Esophagus muscularis mucosa (tissue), 4 donors: ENCODE data around the gene HOXD13. TPM values are rescaled to one million over a fixed set of nuclear protein-coding genes. Genes with fewer than 3 reads are reported as not detected.

Source experiments
- DNase-seq: peaks from one replicate; pipeline ENCODE4 v3.0.0-alpha.2; 2017; ENCODE audit errors: extremely low spot score
- H3K27ac ChIP-seq, 4 donors: fragments of 200-600 bp; sonication (generic); replicated peaks in 1 of 4; 1 replicate in 3 of 4; 2 replicates in 1 of 4; pipeline ENCODE4 v1.5.1; 2016 to 2019; ENCODE audit warnings: mild to moderate bottlenecking in 1 of 4
- H3K27me3 ChIP-seq, 4 donors: fragments of 200-600 bp; sonication (generic); one replicate each; pipeline versions ENCODE4 v1.5.1 to v1.6.0; 2016 to 2019
- H3K36me3 ChIP-seq, 4 donors: fragments of 200-600 bp; sonication (generic); one replicate each; pipeline ENCODE4 v1.5.1; 2016 to 2019
- H3K4me1 ChIP-seq, 4 donors: fragments of 200-600 bp; sonication (generic); one replicate each; pipeline ENCODE4 v1.5.1; 2016 to 2019
- H3K4me3 ChIP-seq, 4 donors: fragments of 200-600 bp; sonication (generic); 1 replicate in 2 of 4; 2 replicates in 2 of 4; pipeline ENCODE4 v1.5.1; 2016 to 2019; ENCODE audit warnings: mild to moderate bottlenecking in 4 of 4, moderate library complexity in 1 of 4
- H3K9me3 ChIP-seq, 4 donors: fragments of 200-600 bp; sonication (generic); 1 replicate in 3 of 4; 2 replicates in 1 of 4; pipeline ENCODE4 v1.5.1; 2016 to 2019
- CTCF ChIP-seq, 3 experiments: fragments of 200-600 bp in 2 of 3; fragments of 450-650 bp in 1 of 3; sonication (generic) in 2 of 3; IDR thresholded peaks; one replicate each; pipeline ENCODE4 v1.5.1; 2017 to 2019; ENCODE audit warnings: antibody characterized with exemption in 3 of 3, mild to moderate bottlenecking in 2 of 3, moderate library complexity in 1 of 3
- EP300 ChIP-seq: sonication (generic); formaldehyde crosslinking; IDR thresholded peaks from one replicate; pipeline ENCODE4 v1.6.1; 2017; ENCODE audit warnings: antibody characterized with exemption
- POLR2A ChIP-seq: fragments of 450-650 bp; IDR thresholded peaks from one replicate; pipeline ENCODE4 v1.6.1; 2017; ENCODE audit warnings: antibody characterized with exemption, moderate library complexity, mild to moderate bottlenecking, low read depth
- POLR2AphosphoS5 ChIP-seq, 2 donors: sonication (generic); formaldehyde crosslinking; IDR thresholded peaks; one replicate each; pipeline ENCODE4 v1.6.1; 2017; ENCODE audit warnings: antibody characterized with exemption in 2 of 2
- WGBS: methylation state at CpG from one replicate; pipeline ENCODE4 v1.1.5; 2018; 5-methylcytosine and 5-hydroxymethylcytosine counted together
- intact Hi-C: fragments of 100-400 bp; cut with DNase I; formaldehyde crosslinking; loops from one replicate; pipeline ENCODE4 v1.15.1; 2023
- total RNA-seq, 4 donors: library from RNA; depleted of rRNA; stranded (reverse); fragments of >200 nt; gene quantifications; one replicate each; pipeline versions ENCODE4 v1.1.0 to v1.2.1, GENCODE V29; 2016

HOXD13 gene
- total RNA-seq, 4 donors from 2014 or later: not detected

- Histone ChIP-seq H3K36me3 (no peaks in the 10 kb centered on the region), H3K27ac (no peak overlapping the region), H3K27me3 (peaks cover 6 to 100% (median 83%) of the 10 kb centered on the region in 4 donors), H3K9me3 (no peaks in the 10 kb centered on the region), H3K4me3 (peak overlapping the region; percentile 6 to 61 (median 32)), H3K4me1 (peaks cover 19 to 56% (median 35%) of the 10 kb centered on the region in 4 donors)
- TF ChIP-seq EP300 (no peak), POLR2A (no peak)
- 19% methylated on average over 33 of the region's 33 CpGs for WGBS
- intact Hi-C loops: no loop called here
- no peak for DNase-seq
Observed at GRCh38 chr2:176132205-176133171, 40.0 kb downstream of the HOXD13 start.

GRCh38 chr2:176133389-176133788 lies 40.9 kb downstream of the HOXD13 start:
- no peak overlapping the region for H3K4me3 ChIP-seq
- H3K36me3 ChIP-seq: no peaks in the 10 kb centered on the region
- H3K27ac ChIP-seq: no peak overlapping the region
- intact Hi-C loops: no loop called here
- H3K9me3 ChIP-seq: no peaks in the 10 kb centered on the region
- TF ChIP-seq EP300 (no peak), CTCF (IDR thresholded peaks at IDR 0.05) (no peak), POLR2AphosphoS5 (IDR thresholded peaks at IDR 0.05) (no peak), POLR2A (no peak)
- DNase-seq: no peak
- peaks cover 19 to 53% (median 35%) of the 10 kb centered on the region in 4 donors for H3K4me1 ChIP-seq
- peaks cover 7 to 100% (median 83%) of the 10 kb centered on the region in 4 donors for H3K27me3 ChIP-seq

- WGBS: 33% methylated on average over 4 of the region's 4 CpGs
- no peak overlapping the region for H3K27ac ChIP-seq
- peaks cover 18 to 53% (median 29%) of the 10 kb centered on the region in 4 donors for H3K4me1 ChIP-seq
- intact Hi-C loops: no loop called here
- no peaks in the 10 kb centered on the region for H3K36me3 ChIP-seq
- H3K9me3 ChIP-seq: no peaks in the 10 kb centered on the region
- no peak for DNase-seq
- no peak overlapping the region for H3K4me3 ChIP-seq
- H3K27me3 ChIP-seq: peaks cover 11 to 100% (median 81%) of the 10 kb centered on the region in 4 donors
- TF ChIP-seq POLR2A (no peak), EP300 (no peak), POLR2AphosphoS5 (IDR thresholded peaks at IDR 0.05) (no peak), CTCF (IDR thresholded peaks at IDR 0.05) (no peak)
Observed at GRCh38 chr2:176134035-176134434, 41.5 kb downstream of the HOXD13 start.

- Histone ChIP-seq H3K36me3 (no peaks in the 10 kb centered on the region), H3K27ac (peak overlapping the region in 2 of 4 donors; percentile 59 to 75), H3K4me3 (no peak overlapping the region), H3K27me3 (peaks cover 14 to 100% (median 82%) of the 10 kb centered on the region in 4 donors), H3K9me3 (no peaks in the 10 kb centered on the region), H3K4me1 (peaks cover 19 to 53% (median 29%) of the 10 kb centered on the region in 4 donors)
- intact Hi-C loops: no loop called here
- DNase-seq: no peak
- no peak for TF ChIP-seq CTCF (IDR thresholded peaks at IDR 0.05)
- no peak for TF ChIP-seq POLR2AphosphoS5 (IDR thresholded peaks at IDR 0.05)
- no peak for TF ChIP-seq POLR2A
- no peak for TF ChIP-seq EP300
Observed at GRCh38 chr2:176135035-176135440, 42.5 kb downstream of the HOXD13 start.
